ENCODE measurements around the gene IRF2BP2. TPM values are rescaled to one million over a fixed set of nuclear protein-coding genes. Genes with fewer than 3 reads are reported as not detected.
A peak's percentile ranks its signal among the peaks of the same experiment; 100 is the strongest.

The IRF2BP2 gene
- total and polyA plus RNA-seq, 2 of the 13 experiments (the other 11 are each of a cell fraction or from before 2014, with no cell fraction given), result 140 to 147 TPM

DNA sequence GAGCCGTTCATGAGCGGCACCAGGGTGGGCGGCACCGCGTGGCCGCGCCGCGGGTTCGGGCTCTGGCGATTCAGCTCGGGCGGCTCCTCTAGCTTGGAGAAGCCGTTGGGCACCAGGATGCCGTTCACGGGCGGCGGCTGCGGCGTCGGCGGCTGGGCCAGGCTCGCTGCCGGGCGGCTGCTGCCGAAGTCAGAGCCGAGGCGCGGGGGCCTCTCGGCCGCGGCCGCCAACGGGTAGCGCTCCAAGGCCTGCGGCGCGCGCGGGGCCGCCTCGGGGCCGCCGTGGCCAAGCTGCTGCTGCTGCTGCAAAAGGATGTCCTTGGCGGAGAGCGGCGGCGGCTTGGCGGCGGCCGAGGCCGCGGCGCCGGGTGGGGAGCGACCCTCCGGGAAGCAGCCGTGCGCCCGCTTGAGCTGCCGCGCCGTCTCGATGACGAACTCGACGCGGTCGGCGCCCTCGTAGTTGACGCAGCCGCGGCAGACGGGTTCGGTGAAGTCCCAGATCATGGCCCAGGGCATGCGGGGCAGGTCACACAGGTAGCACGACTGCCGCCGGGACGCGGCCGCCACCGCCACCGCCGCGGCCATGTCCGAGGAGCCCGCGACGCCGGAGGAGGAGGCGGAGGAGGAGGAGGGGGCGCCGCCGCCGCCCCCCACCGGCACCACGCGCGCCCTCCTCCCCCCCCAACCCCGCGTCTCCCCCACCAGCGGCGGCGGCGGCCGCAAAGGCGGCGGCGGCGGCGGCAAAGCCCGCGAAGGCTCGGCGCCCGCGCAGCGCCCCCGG lies 877 bp downstream of the IRF2BP2 start (continued):
- TF ChIP-seq, protein P1, sequence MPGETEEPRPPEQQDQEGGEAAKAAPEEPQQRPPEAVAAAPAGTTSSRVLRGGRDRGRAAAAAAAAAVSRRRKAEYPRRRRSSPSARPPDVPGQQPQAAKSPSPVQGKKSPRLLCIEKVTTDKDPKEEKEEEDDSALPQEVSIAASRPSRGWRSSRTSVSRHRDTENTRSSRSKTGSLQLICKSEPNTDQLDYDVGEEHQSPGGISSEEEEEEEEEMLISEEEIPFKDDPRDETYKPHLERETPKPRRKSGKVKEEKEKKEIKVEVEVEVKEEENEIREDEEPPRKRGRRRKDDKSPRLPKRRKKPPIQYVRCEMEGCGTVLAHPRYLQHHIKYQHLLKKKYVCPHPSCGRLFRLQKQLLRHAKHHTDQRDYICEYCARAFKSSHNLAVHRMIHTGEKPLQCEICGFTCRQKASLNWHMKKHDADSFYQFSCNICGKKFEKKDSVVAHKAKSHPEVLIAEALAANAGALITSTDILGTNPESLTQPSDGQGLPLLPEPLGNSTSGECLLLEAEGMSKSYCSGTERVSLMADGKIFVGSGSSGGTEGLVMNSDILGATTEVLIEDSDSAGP (CRISPR knock-in tag; IDR thresholded peaks at IDR 0.05; ENCODE audit: borderline replicate concordance), result no peak; the same call in 1 of the 2 replicates
- TF ChIP-seq GABPB1 (CRISPR knock-in tag; IDR thresholded peaks at IDR 0.05), result peak; percentile 51; the same call in 1 of the 2 replicates
- TF ChIP-seq ZFYVE20 (CRISPR knock-in tag; IDR thresholded peaks at IDR 0.05; ENCODE audit: borderline replicate concordance, low read depth), result 0 out of 2 replicates have a peak, but pooled peaks have one; percentile 49
- no peak for TF ChIP-seq EP300 (IDR thresholded peaks at IDR 0.05; ENCODE audit: low read depth in 2 of 2, low read length in 2 of 2)
- TF ChIP-seq EP300 (CRISPR knock-in tag; IDR thresholded peaks at IDR 0.05; ENCODE audit: borderline replicate concordance), result 0 out of 2 replicates have a peak, but pooled peaks have one; percentile 13
- TF ChIP-seq HNRNPL (IDR thresholded peaks at IDR 0.05; ENCODE audit: low read depth, low read length), result peak; percentile 75; the same call in 1 of the 2 replicates
- peak; percentile 81 for TF ChIP-seq ZSCAN21 (CRISPR knock-in tag; IDR thresholded peaks at IDR 0.05; ENCODE audit: borderline replicate concordance)
- no peak; the same call in 1 of the 2 replicates for TF ChIP-seq KDM2A (CRISPR knock-in tag; IDR thresholded peaks at IDR 0.05; ENCODE audit: borderline replicate concordance, low read depth)
- TF ChIP-seq HMGXB4 (CRISPR knock-in tag; IDR thresholded peaks at IDR 0.05; ENCODE audit: borderline replicate concordance in 1 of 2, low read depth in 1 of 2), result no peak
- no peak for TF ChIP-seq ZNF577 (CRISPR knock-in tag; IDR thresholded peaks at IDR 0.05; ENCODE audit: borderline replicate concordance, low read depth)
- no peak for TF ChIP-seq ZNF512B (CRISPR knock-in tag; IDR thresholded peaks at IDR 0.05; ENCODE audit: borderline replicate concordance)
- TF ChIP-seq SALL1 (CRISPR knock-in tag; IDR thresholded peaks at IDR 0.05), result peak; percentile 36; the same call in 1 of the 2 replicates
- no peak for TF ChIP-seq ZNF276 (CRISPR knock-in tag; IDR thresholded peaks at IDR 0.05; ENCODE audit: low read depth)
- no peak for TF ChIP-seq TCF7L2 (IDR thresholded peaks at IDR 0.05; ENCODE audit: low read depth, low read length)
- peak; percentile 7 for TF ChIP-seq CBX1 (IDR thresholded peaks at IDR 0.05; ENCODE audit: low read depth)
- peak; percentile 74; the same call in 1 of the 2 replicates for TF ChIP-seq ZSCAN31 (CRISPR knock-in tag; IDR thresholded peaks at IDR 0.05; ENCODE audit: low read depth)
- TF ChIP-seq JARID2 (CRISPR knock-in tag; IDR thresholded peaks at IDR 0.05; ENCODE audit: insufficient replicate concordance), result no peak
- no peak for TF ChIP-seq ZNF263 (CRISPR knock-in tag; IDR thresholded peaks at IDR 0.05)
- TF ChIP-seq ZNF749 (CRISPR knock-in tag; IDR thresholded peaks at IDR 0.05; ENCODE audit: borderline replicate concordance), result 0 out of 2 replicates have a peak, but pooled peaks have one; percentile 22

All from HepG2 (cell line).